HG03439 (cell line): ENCODE measurements around the gene TUBB4A.
"Not testable (repeated sequence)": the region's sequence is repeated elsewhere in the genome, so short reads cannot be mapped to it uniquely, and the experiment has no call there.

Experiments used
- ATAC-seq: cut with Tn5 transposase; IDR thresholded peaks from one replicate; pipeline ENCODE4 v1.9.1; 2021; ENCODE audit warnings: mild to moderate bottlenecking, moderate library complexity; ENCODE audit not compliant: unreplicated experiment

The TUBB4A gene

DNA sequence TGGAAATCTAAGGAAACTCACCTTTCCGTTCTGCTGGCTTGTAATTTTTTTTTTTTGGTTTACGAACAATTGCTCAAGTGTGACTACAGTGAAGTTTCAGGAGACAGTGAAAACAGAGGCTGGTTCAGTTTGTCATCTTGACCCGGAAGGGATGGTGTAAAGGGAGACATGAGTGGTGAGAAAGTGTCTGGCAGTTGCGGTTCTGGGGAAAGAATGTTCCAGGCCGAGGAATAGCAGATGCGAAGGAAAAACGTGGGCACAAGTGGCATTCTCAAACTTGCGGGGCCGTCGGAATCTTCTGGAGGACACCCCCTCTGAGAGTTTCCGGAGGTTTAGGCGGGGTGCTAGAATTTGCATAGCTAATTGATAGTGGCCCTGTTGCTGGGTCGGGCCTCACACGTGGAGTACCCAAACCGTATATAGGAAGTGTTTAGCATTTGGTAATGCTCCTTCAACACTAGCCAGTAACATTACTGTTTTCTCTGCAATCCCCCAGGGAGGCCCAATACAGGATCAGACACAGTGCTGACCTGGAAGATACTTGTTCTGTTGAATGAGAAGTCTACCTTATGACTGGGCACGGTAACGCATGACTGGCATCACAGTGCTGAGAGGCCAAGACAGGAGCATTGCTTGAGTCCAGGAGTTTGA is 25.9 kb upstream of the TUBB4A start:
- ATAC-seq, result peak; percentile 42

DNA sequence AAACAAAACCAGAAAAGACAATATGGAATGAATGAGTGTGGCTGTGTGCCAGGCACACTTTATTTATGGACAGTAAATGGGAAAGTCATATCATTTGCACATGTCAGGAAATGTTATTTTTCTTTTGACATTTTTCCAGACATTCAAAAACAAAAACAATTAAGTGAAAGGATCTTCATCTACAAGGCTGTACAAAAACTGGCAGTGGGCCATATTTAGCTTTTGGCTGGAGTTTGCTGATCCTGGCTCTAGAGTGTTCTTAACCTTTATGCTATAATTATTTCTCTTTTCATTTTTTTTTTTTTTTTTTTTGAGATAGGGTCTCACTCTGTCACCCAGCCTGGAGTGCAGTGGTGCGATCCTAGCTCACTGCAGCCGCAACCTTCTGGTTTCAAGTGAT is 22.2 kb upstream of the TUBB4A start:
- ATAC-seq, result no peak

DNA sequence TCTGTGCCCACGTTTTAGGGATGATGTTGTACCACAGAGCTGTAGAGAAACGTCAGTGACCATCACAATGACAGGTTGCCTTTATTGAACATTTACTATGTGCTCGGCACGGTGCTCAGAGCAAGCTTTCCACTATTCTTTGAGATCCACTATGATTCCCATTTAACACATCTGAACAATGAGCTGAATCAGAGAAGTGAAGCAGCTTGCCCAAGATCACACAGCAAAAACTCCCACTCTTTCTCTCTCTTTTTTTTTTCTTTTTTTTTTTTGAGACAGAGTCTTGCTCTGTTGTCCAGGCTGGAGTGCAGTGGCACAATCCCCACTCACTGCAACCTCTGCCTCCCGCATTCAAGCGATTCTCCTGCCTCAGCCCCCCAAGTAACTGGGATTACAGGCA is 20.6 kb upstream of the TUBB4A start:
- ATAC-seq, result no peak

DNA sequence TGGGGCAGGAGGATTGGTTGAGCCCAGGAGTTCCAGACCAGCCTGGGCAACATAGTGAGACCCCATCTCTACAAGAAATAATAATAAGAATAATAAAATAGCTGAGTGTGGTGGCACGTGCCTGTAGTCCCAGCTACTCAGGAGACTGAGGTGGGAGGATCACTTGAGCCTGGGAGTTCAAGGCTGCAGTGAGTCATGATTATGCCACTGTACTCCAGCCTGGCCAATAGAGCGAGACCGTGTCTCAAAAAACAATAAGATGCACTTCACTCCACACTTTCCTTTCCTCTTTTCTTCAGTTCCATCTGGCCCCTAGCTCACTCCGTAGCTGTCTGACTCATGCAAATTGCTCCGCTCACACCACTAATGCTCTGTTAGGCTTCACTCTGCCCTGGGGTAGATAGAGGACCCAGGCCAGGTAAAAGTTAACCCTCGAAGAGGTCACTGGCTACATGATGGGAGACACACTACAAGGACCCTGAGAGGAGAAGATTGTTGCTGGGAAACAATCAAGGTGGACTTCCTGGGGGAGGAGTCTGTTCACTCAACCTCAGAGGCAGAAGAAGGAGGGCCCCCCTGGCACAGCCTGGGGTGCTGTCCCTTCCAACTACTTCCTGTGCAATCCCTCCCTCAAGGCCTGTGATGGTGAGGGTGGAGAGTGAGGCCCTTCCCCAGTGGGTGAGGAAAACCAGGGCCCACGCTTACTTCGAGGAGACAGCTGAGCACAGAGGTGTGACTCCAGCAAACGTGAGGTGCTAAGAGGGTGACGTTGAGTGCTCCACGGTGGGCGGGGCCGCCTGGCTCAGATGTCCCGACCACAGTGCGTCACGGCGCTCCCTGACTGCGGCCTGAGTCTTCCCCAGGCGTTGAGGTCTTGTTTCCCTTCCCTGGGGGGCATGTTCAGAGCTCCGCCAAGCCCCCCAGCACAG is 19.9 kb upstream of the TUBB4A start:
- ATAC-seq, result peak; percentile 48

DNA sequence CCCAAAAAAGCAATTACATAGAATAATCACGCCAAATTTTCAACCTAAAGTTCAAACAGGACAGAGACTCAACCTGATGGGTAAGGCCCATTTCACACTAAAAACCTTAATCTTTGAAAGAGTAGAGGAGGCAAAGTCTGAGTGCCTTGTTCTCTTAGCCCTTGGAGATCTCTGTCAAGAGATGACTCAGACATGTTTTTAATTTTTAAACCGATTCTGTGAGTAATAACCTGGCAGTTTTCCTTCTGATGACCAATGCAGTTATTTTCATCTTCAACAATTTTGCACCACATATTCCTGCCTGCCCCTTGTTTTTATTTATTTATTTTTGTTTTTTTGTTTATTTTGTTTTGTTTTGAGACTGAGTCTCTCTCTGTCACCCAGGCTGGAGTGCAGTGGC is 17.2 kb upstream of the TUBB4A start:
- ATAC-seq, result no peak

DNA sequence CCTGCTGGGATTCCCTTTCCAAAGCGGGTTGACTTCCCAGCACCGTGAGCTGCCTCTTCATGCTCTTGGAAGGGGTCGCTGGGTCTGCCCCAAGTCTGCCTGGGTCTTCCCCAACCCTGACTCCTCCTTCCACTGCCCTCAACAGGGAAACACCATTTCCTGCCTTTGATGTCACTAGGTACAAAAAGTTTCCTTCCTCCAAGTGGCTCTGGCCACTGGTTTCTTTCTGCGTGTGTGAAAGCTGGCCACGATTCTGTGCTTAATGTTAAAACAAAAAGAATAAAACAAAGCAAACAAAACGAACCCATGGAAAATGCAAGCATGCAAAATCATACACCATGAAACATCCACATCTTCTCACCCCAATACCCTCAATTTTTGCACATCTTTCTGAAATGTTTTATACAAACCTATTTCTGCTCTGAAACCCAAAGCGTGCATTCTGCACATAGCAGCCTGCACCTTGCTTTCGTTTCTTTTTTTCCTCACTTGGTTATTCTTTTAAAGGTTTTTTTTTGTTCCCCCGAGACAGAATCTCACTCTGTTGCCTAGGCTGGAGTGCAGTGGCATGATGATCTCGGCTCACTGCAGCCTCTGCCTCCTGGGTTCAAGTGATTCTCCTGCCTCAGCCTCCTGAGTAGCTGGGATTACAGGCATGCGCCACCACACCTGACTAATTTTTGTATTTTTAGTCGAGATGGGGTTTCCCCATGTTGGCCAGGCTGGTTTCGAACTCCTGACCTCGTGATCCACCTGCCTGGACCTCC is 16.2 kb upstream of the TUBB4A start:
- no peak for ATAC-seq

DNA sequence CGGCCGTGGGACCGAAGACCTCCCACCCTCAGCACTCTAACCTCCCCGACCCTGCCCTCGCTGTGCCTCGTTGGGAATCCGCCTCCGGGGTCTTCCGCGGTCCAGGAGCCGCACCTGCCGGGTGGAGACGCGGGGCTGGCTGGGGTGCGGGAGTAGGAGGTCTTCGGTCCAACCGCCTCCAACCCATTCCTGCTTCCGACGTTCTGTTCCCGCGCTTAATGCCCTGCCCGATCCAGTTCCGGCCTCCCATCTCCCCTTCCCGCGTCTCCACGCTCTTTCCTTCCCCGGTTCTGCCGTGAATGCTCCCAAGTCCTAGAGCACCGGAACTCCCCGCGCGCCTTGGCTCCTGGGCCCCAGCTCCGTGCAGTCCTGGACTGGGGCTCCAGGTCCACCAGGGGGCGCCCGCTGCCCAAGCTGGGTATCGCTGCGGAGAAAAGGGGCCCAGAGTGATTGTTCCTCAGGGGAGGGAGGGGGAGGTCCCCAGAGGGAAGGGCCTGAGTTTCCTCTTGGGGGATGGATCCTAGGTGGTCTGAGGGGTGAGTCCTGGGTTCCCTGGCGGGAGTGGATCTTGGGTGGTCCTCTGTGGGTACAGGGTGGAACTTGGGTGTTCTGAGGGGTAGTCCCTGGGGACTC is 14.7 kb upstream of the TUBB4A start:
- ATAC-seq, result peak; percentile 49

DNA sequence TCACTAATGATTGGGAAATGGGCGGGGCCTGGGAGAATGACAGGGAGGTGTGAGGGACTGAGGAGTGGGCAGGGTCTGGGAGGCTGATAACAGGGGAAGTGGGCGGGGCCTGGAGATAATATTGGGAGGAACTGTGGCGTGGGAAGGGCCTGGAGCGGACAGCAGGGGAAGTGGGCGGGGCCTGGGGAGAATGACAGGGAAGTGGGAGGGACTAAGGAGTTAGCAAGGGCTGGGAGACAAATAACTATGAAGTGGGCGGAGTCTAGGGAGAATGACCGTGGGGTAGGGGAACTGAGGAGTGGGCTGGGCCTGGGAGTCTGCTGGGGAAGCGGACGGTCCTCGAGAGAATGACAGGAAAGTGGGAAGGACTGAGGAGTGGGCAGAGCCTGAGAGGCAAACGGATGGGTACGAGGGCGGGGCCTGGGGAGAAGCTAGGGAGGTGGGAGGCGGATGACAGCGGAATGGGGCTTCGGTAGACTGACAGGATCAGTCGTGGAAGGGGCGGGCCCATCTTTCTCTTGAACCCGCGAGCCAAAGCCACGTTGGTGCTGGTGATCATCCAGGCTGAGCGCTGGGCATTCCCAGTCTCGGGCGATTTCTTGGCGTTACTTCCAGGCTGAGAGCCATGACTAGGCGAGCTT is 14.0 kb upstream of the TUBB4A start:
- peak; percentile 41 for ATAC-seq

DNA sequence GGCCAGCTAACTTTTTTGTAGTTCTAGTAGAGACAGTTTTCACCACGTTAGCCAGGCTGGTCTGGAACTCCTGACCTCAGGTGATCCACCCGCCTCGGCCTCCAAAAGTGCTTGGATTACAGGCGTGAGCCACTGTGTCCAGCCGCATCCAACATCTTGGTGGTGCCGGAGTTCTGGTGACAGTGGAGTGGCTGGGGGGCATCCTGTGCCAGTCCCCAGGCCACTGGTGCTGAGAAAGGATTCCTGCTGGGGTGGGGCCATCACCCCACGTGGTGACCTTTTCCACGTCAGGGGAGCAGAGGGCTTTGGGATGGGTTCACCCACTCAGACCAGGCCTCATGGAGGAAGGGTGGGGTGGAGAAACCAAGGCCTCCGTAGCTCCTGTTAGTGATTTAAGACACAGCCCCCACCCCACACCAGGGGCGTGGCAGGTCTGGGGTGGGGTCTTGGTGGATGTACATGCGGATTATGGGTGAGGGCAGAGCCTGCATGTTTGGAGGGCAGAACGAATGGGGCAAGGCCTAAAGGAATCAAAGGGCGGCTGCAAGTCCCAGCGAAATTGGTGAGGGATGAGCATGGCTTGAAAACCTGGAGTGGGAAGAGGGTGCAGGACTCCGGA is 12.9 kb upstream of the TUBB4A start:
- no peak for ATAC-seq

DNA sequence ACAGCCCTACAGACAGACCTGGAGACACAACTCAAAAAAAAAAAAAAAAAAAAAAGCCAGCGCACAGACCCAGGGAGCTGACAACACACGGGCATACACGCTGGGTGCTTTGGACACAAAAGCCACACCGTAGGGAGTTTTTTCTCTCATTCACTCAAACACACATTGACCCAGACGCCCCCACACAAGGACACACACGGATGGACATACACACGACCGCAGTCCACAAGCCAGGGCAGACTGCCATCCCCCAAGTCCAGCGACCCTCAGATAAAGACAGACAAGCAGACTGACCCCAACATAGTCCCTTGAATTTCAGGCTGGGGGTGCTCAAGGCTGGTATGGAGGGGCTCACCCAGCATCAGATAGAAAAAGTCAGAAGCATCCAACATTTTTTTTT is 12.0 kb upstream of the TUBB4A start:
- no peak for ATAC-seq

DNA sequence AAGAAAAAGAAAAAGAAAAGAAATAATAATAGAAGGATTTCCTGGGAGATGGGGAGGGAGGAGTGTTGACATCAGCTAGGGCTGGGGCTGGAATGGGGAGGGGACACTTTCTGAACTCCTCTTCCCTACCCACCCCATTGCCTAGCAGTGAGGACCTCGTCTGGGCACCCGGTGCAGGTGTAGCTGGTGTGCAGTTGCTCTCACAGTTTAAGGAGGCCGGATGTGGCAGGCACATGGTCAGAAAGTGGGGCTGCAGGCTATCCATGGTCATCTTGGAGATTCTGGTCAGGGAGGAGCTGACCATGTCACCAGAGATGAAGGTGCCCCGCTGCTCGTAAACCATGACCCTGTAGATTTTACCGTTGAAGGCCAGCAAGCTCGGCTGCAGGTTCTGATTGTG is 8.5 kb upstream of the TUBB4A start:
- no peak for ATAC-seq

DNA sequence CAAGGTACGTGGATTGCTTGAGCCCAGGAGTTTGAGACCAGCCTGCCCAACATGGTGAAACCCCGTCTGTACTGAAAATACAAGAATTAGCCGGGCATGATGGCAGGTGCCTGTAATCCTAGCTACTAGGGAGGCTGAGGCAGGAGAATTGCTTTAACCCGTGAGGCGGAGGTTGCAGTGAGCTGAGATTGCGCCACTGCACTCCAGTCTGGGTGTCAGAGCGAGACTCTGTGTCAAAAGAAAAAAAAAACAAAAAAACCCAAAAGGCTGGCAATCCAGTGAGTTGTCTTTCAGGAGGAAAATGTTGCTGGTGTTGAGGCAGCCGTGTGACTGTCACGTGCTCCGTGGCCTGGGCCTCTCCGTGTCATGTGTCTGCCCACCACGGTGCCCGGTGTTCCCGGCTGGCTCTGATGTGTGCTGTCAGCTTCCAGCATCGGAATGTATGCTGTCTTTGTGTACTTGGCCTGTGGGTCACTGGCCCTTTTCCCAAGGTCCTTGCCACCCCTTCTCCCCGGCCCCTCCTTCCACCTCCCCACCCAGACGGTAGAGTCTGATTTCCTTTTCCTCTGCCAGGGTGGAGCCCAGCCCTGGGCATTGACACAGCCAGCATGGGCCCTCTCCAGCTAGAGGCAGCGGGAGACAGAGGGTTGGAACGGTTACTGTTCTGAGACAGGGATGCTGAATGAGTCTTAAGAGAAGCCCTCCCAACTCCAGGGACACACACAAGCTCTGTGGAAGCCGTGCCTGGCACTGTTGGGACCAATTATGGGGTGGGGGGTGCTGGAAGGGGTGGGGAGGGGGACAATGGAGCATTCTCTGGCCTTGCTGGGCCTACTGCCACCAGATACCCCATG is 7.2 kb upstream of the TUBB4A start:
- ATAC-seq, result no peak

DNA sequence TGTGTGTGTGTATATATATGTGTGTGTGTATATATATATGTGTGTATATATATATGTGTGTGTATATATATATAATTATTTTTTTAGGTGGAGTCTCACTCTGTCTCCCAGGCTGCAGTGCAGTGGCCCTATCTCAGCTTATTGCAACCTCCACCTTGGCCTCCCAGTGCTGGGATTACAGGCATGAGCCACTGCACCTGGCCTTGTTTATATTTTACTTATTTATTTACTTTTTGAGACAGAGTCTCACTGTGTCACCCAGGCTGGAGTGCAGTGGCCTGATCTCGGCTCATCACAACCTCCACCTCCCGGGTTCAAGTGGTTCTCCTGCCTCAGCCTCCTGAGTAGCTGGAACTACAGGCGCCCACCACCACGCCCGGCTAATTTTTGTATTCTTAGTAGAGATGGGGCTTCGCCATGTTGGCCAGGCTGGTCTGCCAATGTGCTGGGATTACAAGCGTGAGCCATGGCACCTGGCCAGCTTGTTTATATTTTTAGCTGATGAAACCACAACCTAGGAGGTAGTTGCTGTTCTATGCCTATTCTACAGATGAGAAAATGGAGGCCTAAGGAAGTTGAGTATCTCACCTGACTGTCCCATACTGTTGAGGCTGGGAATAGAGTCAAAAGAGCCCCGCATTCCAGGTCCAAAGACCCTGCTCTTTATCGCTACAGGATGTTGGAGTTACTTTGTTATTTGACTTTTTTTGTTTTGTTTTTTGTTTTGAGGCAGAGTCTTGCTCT is 6.1 kb upstream of the TUBB4A start:
- not testable (repeated sequence) for ATAC-seq

DNA sequence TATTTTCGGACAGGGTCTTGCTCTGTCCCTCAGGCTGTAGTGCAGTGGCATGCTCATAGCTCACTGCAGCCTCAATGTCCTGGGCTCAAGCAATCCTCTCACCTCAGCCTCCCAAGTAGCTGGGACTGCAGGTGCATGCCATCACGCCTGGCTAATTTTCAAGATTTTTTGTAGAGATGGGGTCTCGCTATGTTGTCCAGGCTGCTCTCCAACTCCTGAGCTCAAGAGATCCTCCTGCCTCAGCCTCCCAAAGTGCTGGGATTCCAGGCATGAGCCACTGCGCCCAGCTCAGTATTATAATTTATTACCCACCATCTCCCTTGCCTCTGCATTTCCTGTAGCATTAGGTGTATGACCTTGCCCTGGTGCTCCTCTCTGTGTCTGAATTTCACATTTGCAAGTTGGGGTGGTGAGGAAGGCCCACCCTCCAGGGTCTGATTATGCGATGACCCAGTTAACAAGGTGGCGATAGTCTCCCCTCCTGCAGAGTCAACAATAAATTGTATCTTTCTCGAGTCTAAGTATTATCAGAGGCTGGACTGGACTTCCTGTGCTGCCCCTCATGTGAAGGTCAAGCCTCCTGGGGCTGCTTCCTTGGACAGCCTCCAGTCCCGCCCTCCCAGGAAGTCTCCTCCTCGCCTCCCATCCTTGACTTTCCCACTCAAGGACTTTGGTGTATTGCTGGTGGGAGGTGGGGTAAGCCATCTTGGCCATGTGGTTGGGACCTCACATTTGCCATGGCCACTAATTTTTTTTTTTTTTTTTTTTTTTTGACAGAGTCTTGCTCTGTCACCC is 1.5 kb upstream of the TUBB4A start:
- ATAC-seq, result no peak

DNA sequence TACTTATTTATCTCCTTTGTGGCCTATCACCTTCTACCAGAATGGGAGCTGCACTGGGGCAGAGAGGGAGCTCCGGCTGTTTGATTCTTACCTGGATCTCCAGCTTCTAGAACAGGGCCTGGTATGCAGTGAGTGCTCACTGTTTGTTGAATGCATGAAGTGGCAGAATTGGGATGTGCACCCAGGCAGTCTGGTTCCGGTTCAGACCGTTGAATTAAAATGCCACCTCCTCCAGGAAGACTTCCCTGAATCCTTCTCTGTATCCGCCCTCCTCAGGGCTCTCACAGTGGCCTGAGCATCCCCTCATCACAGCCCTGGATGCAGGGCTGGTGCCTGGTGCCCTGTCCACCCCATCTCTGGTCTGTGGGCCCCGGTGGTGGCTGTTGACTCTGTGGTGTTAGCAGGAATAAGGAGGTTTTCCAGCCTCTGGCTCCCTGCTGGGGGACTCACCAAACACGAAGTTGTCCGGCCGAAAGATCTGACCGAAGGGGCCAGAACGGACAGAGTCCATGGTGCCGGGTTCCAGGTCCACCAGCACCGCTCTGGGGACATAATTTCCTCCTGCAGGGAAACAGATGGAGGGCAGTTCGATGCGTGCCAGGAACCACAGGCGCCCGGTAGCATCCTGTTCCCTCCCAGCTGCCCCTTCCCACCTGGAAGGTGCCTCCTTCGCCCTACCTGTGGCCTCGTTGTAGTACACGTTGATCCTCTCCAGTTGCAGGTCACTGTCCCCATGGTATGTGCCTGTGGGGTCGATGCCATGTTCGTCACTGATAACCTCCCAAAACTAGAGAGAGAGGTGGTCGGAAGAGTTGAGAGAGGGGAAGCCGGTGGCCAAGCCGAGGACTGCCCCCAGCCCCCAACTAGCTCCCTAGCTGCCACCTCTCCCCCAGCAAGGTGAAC is 1.0 kb downstream of the TUBB4A start:
- no peak for ATAC-seq

DNA sequence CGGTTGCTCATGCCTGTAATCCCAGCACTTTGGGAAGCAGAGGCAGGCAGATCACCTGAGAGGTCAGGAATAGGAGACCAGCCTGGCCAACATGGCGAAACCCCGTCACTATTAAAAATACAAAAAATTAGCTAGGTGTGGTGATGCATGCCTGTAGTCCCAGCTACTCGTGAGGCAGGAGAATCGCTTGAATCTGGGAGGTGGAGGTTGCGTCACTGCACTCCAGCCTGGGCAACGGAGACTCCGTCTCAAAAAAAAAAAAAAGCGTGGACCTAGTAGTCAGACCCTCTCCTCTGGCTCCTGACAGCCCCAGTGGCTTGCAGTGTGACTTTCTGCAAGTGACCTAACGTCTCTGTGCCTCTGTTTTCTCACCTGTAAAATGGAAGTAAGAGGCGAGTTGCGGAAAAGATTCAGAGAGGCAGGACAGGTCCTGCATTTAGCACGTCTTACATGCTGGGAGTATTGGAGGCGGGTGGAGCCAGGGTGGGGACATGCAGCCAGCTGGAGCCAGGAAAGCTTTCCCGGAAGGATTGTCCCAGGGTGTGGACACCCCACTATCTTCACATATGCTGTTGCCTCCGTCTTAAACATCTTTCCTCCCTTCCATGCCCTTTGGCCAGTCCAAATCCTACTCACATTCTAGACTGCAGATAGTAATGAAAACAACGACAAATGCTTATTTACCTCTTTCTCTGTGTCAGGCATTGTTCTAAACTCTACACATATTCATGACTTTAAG is 2.9 kb downstream of the TUBB4A start:
- no peak for ATAC-seq
